Hepatocyte (in vitro differentiated cells): ENCODE measurements around the gene OPCML. TPM values are rescaled to one million over a fixed set of nuclear protein-coding genes. Genes with fewer than 3 reads are reported as not detected.

Experiments
- DNase-seq: peaks from one replicate; pipeline ENCODE4 v3.0.0-alpha.2; 2016; ENCODE audit warnings: low spot score
- H2AFZ ChIP-seq: fragments of 200-600 bp; sonication (generic); 2 replicates; pipeline ENCODE4 v1.6.0; 2016; ENCODE audit warnings: antibody characterized with exemption, mild to moderate bottlenecking
- H3K27ac ChIP-seq: fragments of 200-600 bp; sonication (generic); 2 replicates; pipeline ENCODE4 v1.5.1; 2016; ENCODE audit warnings: mild to moderate bottlenecking
- H3K27me3 ChIP-seq: fragments of 200-600 bp; sonication (generic); 2 replicates; pipeline ENCODE4 v1.6.1; 2016
- H3K36me3 ChIP-seq: fragments of 200-600 bp; sonication (generic); replicated peaks from 2 replicates; pipeline ENCODE4 v1.5.1; 2016; ENCODE audit warnings: low read depth; ENCODE audit not compliant: insufficient read depth
- H3K4me1 ChIP-seq: fragments of 200-600 bp; sonication (generic); 2 replicates; pipeline ENCODE4 v1.5.1; 2016; ENCODE audit warnings: mild to moderate bottlenecking, moderate library complexity; ENCODE audit not compliant: insufficient read depth
- H3K4me2 ChIP-seq: fragments of 200-600 bp; sonication (generic); 2 replicates; pipeline ENCODE4 v1.6.0; 2016
- H3K4me3 ChIP-seq: fragments of 200-600 bp; sonication (generic); 2 replicates; pipeline ENCODE4 v1.5.1; 2016; ENCODE audit warnings: mild to moderate bottlenecking
- H3K79me2 ChIP-seq: fragments of 200-600 bp; sonication (generic); 2 replicates; pipeline ENCODE4 v1.6.0; 2017; ENCODE audit warnings: mild to moderate bottlenecking
- H3K9me2 ChIP-seq: fragments of 200-600 bp; sonication (generic); replicated peaks from 2 replicates; pipeline ENCODE4 v1.6.0; 2017; ENCODE audit warnings: mild to moderate bottlenecking; ENCODE audit not compliant: insufficient read depth
- H3K9me3 ChIP-seq: fragments of 200-600 bp; sonication (generic); 2 replicates; pipeline ENCODE4 v1.5.1; 2016; ENCODE audit warnings: low read depth, mild to moderate bottlenecking
- H4K20me1 ChIP-seq: fragments of 200-600 bp; sonication (generic); 2 replicates; pipeline ENCODE4 v1.6.0; 2016; ENCODE audit warnings: mild to moderate bottlenecking; ENCODE audit not compliant: insufficient read depth, poor library complexity, severe bottlenecking
- CTCF ChIP-seq: fragments of 200-600 bp; sonication (generic); IDR thresholded peaks from 2 replicates; pipeline ENCODE4 v1.5.1; 2016; ENCODE audit warnings: antibody characterized with exemption, mild to moderate bottlenecking; ENCODE audit not compliant: poor library complexity
- EZH2 ChIP-seq: fragments of 200-600 bp; sonication (generic); IDR thresholded peaks from 2 replicates; pipeline ENCODE4 v1.6.1; 2016; ENCODE audit warnings: antibody characterized with exemption, mild to moderate bottlenecking, borderline replicate concordance
- EZH2phosphoT487 ChIP-seq: fragments of 200-600 bp; sonication (generic); IDR thresholded peaks from one replicate; pipeline ENCODE4 v1.6.1; 2018; ENCODE audit warnings: antibody characterized with exemption, mild to moderate bottlenecking, low read depth, moderate library complexity; ENCODE audit not compliant: unreplicated experiment, severe bottlenecking
- WGBS: methylation state at CpG from one replicate; pipeline ENCODE4 v1.1.6; 2016; ENCODE audit warnings: low lambda C conversion rate; ENCODE audit errors: missing lambda C conversion rate; 5-methylcytosine and 5-hydroxymethylcytosine counted together
- polyA plus RNA-seq: library from polyadenylated mRNA; unstranded; fragments of >200 nt; fragmentation: Nextera tagmentation; extraction: Ambion mirVana; gene quantifications from 2 replicates; pipeline ENCODE4 v1.2.1, GENCODE V29; 2016
- total RNA-seq: library from RNA; depleted of rRNA; stranded (reverse); fragments of >200 nt; gene quantifications from 2 replicates; pipeline ENCODE4 v1.2.3, GENCODE V29; 2014

Gene OPCML
- total and polyA plus RNA-seq, 2 experiments from 2014 or later, result 0.37 to 0.98 TPM

- Histone ChIP-seq H2AFZ (no peak overlapping the region), H3K4me3 (no peak overlapping the region), H3K4me2 (no peak overlapping the region), H3K36me3 (no peaks in the 10 kb centered on the region), H3K4me1 (no peaks in the 10 kb centered on the region), H3K27me3 (no peaks in the 10 kb centered on the region), H3K9me2 (no peaks in the 10 kb centered on the region), H4K20me1 (no peaks in the 10 kb centered on the region), H3K79me2 (no peaks in the 10 kb centered on the region), H3K9me3 (no peaks in the 10 kb centered on the region), H3K27ac (no peak overlapping the region)
- TF ChIP-seq EZH2phosphoT487 (no peak), CTCF (no peak), EZH2 (no peak)
- WGBS, result 87% methylated on average over 17 of the region's 17 CpGs
- DNase-seq, result no peak
These were observed 325.8 kb downstream of the OPCML start for GRCh38 chr11:133206313-133207005.

GRCh38 chr11:133204158-133204557 lies 328.1 kb downstream of the OPCML start:
- Histone ChIP-seq H3K4me2 (no peak overlapping the region), H2AFZ (no peak overlapping the region), H3K27ac (no peak overlapping the region), H3K4me1 (no peaks in the 10 kb centered on the region), H3K4me3 (no peak overlapping the region), H4K20me1 (no peaks in the 10 kb centered on the region), H3K9me3 (no peaks in the 10 kb centered on the region), H3K79me2 (no peaks in the 10 kb centered on the region), H3K9me2 (no peaks in the 10 kb centered on the region), H3K27me3 (no peaks in the 10 kb centered on the region), H3K36me3 (no peaks in the 10 kb centered on the region)
- no peak for TF ChIP-seq EZH2
- no peak for TF ChIP-seq EZH2phosphoT487
- TF ChIP-seq CTCF, result no peak
- 76% methylated on average over 3 of the region's 3 CpGs for WGBS
- DNase-seq, result no peak

GRCh38 chr11:133202816-133203215 lies 329.5 kb downstream of the OPCML start:
- H3K4me2 ChIP-seq, result no peak overlapping the region
- H3K27ac ChIP-seq, result no peak overlapping the region
- no peaks in the 10 kb centered on the region for H3K36me3 ChIP-seq
- no peaks in the 10 kb centered on the region for H3K27me3 ChIP-seq
- no peak for TF ChIP-seq EZH2phosphoT487
- TF ChIP-seq EZH2, result no peak
- TF ChIP-seq CTCF, result no peak
- no peak overlapping the region for H3K4me3 ChIP-seq
- H3K4me1 ChIP-seq, result no peaks in the 10 kb centered on the region
- no peaks in the 10 kb centered on the region for H4K20me1 ChIP-seq
- H3K79me2 ChIP-seq, result no peaks in the 10 kb centered on the region
- WGBS, result 85% methylated on average over 8 of the region's 8 CpGs
- H3K9me2 ChIP-seq, result no peaks in the 10 kb centered on the region
- no peak for DNase-seq
- H2AFZ ChIP-seq, result no peak overlapping the region
- no peaks in the 10 kb centered on the region for H3K9me3 ChIP-seq
